Measurements from ENCODE around the gene MT1B. TPM values are rescaled to one million over a fixed set of nuclear protein-coding genes. Genes with fewer than 3 reads are reported as not detected.

The MT1B gene
- polyA plus RNA-seq (2011; rRNA removed) (not detected in 2 replicates), polyA minus RNA-seq (2011; rRNA and poly(A)+ RNA removed) (not detected in 2 replicates)

DNA sequence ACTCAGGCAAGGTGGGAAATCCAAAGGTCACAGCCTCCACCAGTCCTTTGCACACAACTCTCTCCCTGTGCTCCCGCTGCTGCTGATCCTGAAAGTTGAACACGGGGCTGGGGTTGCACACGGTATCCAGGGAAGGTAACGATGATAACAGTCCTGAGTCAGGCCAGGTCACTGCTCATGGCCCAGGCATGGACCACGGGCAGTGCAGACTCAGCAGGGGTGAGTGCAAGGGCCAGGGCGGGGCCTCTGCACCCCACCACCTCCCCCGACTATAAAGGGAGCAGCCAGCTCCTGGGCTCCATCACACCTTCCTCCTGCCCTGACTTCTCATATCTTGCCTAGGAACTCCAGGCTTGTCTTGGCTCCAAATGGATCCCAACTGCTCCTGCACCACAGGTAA is at the start of gene MT1B:
Gene MT1B (plus strand): TSS at position 301 of the 400 bp plus-strand sequence. CDS start 68 bp downstream, at position 369.
- peaks cover 61% of the 10 kb centered on the region for H3K27me3 ChIP-seq (ENCODE audit: control insufficient read depth, insufficient read depth, low read length)

DNA sequence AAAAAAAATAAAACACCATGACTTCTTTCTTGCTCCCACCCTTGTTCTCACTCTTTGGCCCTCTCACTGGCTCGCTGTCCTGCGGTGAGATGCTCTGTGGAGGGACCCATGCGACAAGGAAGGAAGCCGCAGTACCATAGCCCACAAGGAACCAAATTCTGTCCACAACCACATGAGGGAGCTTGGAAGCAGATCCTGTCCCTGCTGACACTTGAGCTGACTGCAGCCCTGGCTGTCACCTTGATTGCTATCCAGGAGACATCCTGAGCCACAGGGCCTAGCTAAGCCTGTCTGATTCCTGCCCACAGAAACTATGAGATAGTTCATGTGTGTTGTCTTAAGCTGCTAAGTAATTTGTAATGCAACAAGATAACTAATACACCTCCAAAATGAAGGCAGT is 48.1 kb upstream of the MT1B start:
- DNase-seq (ENCODE audit: low read depth, low spot score), result no peak
- Histone ChIP-seq H3K4me3 (ENCODE audit: low read depth, low read length) (no peak overlapping the region), H3K27ac (ENCODE audit: low read depth, low read length) (peak overlapping the region; percentile 11), H3K27me3 (ENCODE audit: control insufficient read depth, insufficient read depth, low read length) (no peaks in the 10 kb centered on the region), H3K9me3 (ENCODE audit: control insufficient read depth, insufficient read depth, low read length) (no peaks in the 10 kb centered on the region; the same call in 1 of the 2 replicates)
- CTCF ChIA-PET, result interaction anchor here (4.0 kb wide), 1 partner anchor 99 kb away, joined by 37 read pairs; no protein-coding TSS in a partner anchor
- TF ChIP-seq, protein P1, sequence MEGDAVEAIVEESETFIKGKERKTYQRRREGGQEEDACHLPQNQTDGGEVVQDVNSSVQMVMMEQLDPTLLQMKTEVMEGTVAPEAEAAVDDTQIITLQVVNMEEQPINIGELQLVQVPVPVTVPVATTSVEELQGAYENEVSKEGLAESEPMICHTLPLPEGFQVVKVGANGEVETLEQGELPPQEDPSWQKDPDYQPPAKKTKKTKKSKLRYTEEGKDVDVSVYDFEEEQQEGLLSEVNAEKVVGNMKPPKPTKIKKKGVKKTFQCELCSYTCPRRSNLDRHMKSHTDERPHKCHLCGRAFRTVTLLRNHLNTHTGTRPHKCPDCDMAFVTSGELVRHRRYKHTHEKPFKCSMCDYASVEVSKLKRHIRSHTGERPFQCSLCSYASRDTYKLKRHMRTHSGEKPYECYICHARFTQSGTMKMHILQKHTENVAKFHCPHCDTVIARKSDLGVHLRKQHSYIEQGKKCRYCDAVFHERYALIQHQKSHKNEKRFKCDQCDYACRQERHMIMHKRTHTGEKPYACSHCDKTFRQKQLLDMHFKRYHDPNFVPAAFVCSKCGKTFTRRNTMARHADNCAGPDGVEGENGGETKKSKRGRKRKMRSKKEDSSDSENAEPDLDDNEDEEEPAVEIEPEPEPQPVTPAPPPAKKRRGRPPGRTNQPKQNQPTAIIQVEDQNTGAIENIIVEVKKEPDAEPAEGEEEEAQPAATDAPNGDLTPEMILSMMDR (IDR thresholded peaks at IDR 0.05; ENCODE audit: low read depth, low read length), result peak; percentile 42
- POLR2A ChIA-PET, result interaction anchor here (1.1 kb wide), 1 partner anchor 22 kb away, joined by 6 read pairs; the partner anchor contains the start of gene MT1E

More for the DNA sequence above, at the start of gene MT1B:
- Histone ChIP-seq H3K27ac (ENCODE audit: low read depth, low read length) (no peak within 1 kb of the TSS), H3K9me3 (ENCODE audit: control insufficient read depth, insufficient read depth, low read length) (no peaks in the 10 kb centered on the region; the same call in 1 of the 2 replicates), H3K4me3 (ENCODE audit: low read depth, low read length) (no peak within 1 kb of the TSS)
- DNase-seq (ENCODE audit: low read depth, low spot score), result no peak
- TF ChIP-seq, protein P1 (IDR thresholded peaks at IDR 0.05; ENCODE audit: low read depth, low read length), result no peak
- ChIA-PET POLR2A (no interaction called here), CTCF (no interaction called here)

DNA sequence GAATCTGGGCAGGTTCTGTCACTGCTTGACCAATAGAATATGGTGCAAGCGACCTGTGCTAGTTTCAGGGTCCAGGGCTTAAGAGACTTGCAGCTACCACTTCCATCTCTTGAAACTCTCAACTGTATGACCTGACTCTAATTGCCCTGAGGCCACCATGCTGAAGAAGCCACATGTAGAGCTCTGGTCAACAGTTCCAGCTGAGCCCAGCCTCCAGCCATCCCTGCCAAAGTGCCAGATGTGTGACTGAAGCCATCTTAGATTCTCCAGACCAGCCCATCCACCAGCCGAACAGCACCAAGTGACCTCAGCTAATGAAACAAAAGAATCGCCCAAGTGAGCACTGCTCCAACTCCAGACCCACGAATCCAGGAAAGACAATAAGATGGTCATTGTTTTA is 46.7 kb upstream of the MT1B start:
- no peak for DNase-seq (ENCODE audit: low read depth, low spot score)
- CTCF ChIA-PET, result interaction anchor here (0.8 to 4.0 kb wide), 4 partner anchors 28 to 287 kb away, joined by 3 to 37 read pairs (median 4); no protein-coding TSS in a partner anchor
- POLR2A ChIA-PET, result interaction anchor here (8.7 kb wide), 1 partner anchor 20 kb away, joined by 201 read pairs; the partner anchor contains the start of gene MT1E
- TF ChIP-seq, protein P1 (IDR thresholded peaks at IDR 0.05; ENCODE audit: low read depth, low read length), result no peak
- Histone ChIP-seq H3K9me3 (ENCODE audit: control insufficient read depth, insufficient read depth, low read length) (no peaks in the 10 kb centered on the region; the same call in 1 of the 2 replicates), H3K27ac (ENCODE audit: low read depth, low read length) (no peak overlapping the region), H3K4me3 (ENCODE audit: low read depth, low read length) (no peak overlapping the region), H3K27me3 (ENCODE audit: control insufficient read depth, insufficient read depth, low read length) (no peaks in the 10 kb centered on the region)

DNA sequence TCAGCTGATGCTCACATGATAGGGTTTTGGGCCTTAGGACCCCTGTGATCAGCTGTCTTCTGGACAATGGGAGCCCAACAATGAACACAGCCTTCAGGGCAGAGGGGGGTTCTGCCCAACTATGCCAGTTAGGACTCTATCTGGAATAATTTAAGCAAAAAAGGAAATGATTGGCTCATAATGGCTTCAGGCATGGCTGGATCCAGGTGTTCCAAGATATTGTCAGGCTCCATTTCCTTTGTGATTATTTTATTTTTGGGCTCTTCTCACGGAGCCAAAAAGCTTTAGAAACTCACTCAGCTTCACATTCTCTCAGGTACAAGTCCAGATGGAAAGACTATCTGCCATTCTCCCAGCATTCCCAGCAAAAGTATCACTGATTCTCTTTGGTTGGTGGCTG is 46.2 kb upstream of the MT1B start:
- Histone ChIP-seq H3K4me3 (ENCODE audit: low read depth, low read length) (no peak overlapping the region), H3K9me3 (ENCODE audit: control insufficient read depth, insufficient read depth, low read length) (no peaks in the 10 kb centered on the region; the same call in 1 of the 2 replicates), H3K27ac (ENCODE audit: low read depth, low read length) (peak overlapping the region; percentile 99), H3K27me3 (ENCODE audit: control insufficient read depth, insufficient read depth, low read length) (no peaks in the 10 kb centered on the region)
- DNase-seq (ENCODE audit: low read depth, low spot score), result no peak
- ChIA-PET POLR2A (interaction anchor here (2.3 to 8.7 kb wide), 2 partner anchors 20 to 154 kb away, joined by 5 to 201 read pairs; partner anchors contain the start of genes MT1E, NUDT21 and OGFOD1), CTCF (interaction anchor here (0.8 to 4.0 kb wide), 4 partner anchors 29 to 287 kb away, joined by 3 to 37 read pairs (median 4); no protein-coding TSS in a partner anchor)
- TF ChIP-seq, protein P1 (IDR thresholded peaks at IDR 0.05; ENCODE audit: low read depth, low read length), result no peak

DNA sequence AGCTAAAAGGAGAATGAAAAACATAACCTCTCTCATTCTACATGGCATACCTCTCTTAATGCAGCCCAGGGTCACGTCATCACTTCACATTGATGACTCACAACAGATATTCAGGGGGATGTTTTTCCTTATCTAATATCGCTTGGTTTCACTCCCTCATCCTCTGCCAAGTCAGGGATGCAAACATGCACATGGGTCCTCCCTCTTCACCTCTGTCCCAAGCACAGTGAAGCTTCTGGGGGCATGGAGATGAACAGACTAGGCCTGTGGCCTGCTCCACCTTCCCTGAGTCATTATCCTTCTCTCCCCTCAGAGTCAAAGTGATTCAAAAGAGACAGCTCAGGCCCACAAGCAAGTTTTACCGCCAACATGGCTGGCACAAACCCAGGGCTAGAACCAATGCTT is 45.6 kb upstream of the MT1B start:
- TF ChIP-seq, protein P1 (IDR thresholded peaks at IDR 0.05; ENCODE audit: low read depth, low read length), result no peak
- Histone ChIP-seq H3K4me3 (ENCODE audit: low read depth, low read length) (no peak overlapping the region), H3K27me3 (ENCODE audit: control insufficient read depth, insufficient read depth, low read length) (no peaks in the 10 kb centered on the region), H3K9me3 (ENCODE audit: control insufficient read depth, insufficient read depth, low read length) (no peaks in the 10 kb centered on the region; the same call in 1 of the 2 replicates), H3K27ac (ENCODE audit: low read depth, low read length) (peak overlapping the region; percentile 99)
- CTCF ChIA-PET, result interaction anchor here (0.8 to 4.0 kb wide), 2 partner anchors 29 to 96 kb away, joined by 4 to 37 read pairs; no protein-coding TSS in a partner anchor
- no peak for DNase-seq (ENCODE audit: low read depth, low spot score)
- POLR2A ChIA-PET, result interaction anchor here (1.1 to 8.7 kb wide), 3 partner anchors 19 to 155 kb away, joined by 4 to 201 read pairs (median 5); partner anchors contain the start of genes MT1E, NUDT21 and OGFOD1
